ENCODE measurements around the gene VEPH1. TPM values are rescaled to one million over a fixed set of nuclear protein-coding genes. Genes with fewer than 3 reads are reported as not detected.

Gene VEPH1
- total RNA-seq, 1 experiment from 2014 or later, result 0.51 TPM

- no peak for TF ChIP-seq SIN3A (IDR thresholded peaks at IDR 0.05; ENCODE audit: borderline replicate concordance, insufficient read depth, low read depth, low read length)
- no peak for TF ChIP-seq CTCF (IDR thresholded peaks at IDR 0.05)
- TF ChIP-seq POLR2AphosphoS5 (IDR thresholded peaks at IDR 0.05; ENCODE audit: low read depth, low read length), result no peak
- no peak for TF ChIP-seq REST (IDR thresholded peaks at IDR 0.05; ENCODE audit: insufficient read depth in 1 of 2, low read depth in 2 of 2, low read length in 1 of 2)
- no peak for TF ChIP-seq TCF7L2 (IDR thresholded peaks at IDR 0.05; ENCODE audit: low read depth, low read length)
- Histone ChIP-seq H3K4me1 (ENCODE audit: control insufficient read depth, insufficient read depth, low read length) (no peaks in the 10 kb centered on the region), H3K27me3 (ENCODE audit: control insufficient read depth, insufficient read depth, low read length) (no peaks in the 10 kb centered on the region; the same call in 1 of the 2 replicates), H3K9me3 (ENCODE audit: control insufficient read depth, insufficient read depth, low read depth, low read length) (no peaks in the 10 kb centered on the region), H3K36me3 (ENCODE audit: control insufficient read depth, insufficient read depth, low read length) (no peaks in the 10 kb centered on the region), H3K4me3 (ENCODE audit: low read depth in 2 of 2, low read length in 2 of 2) (no peak overlapping the region), H3K27ac (ENCODE audit: low read length) (no peak overlapping the region)
- ChIA-PET POLR2A (no interaction called here), CTCF (no interaction called here)
- intact Hi-C loops (cut with micrococcal nuclease; ENCODE audit: unreplicated experiment) (no loop called here), in situ Hi-C loops (cut with HindIII; ENCODE audit: low pct_unique_long_range_greater_than_20kb, low sequenced_read_pairs) (no loop called here)
- BruUV-seq (replicated peaks), result no TSS peak
- DNase-seq (ENCODE audit: low read depth, low spot score) (no peak), ATAC-seq (no peak)
Observed at GRCh38 chr3:157384031-157384430, 119.2 kb downstream of the VEPH1 start.

GRCh38 chr3:157381606-157382005 is 121.6 kb downstream of the VEPH1 start:
- Histone ChIP-seq H3K4me3 (ENCODE audit: low read depth in 2 of 2, low read length in 2 of 2) (no peak overlapping the region), H3K27me3 (ENCODE audit: control insufficient read depth, insufficient read depth, low read length) (no peaks in the 10 kb centered on the region; the same call in 1 of the 2 replicates), H3K4me1 (ENCODE audit: control insufficient read depth, insufficient read depth, low read length) (no peaks in the 10 kb centered on the region), H3K27ac (ENCODE audit: low read length) (no peak overlapping the region), H3K36me3 (ENCODE audit: control insufficient read depth, insufficient read depth, low read length) (no peaks in the 10 kb centered on the region), H3K9me3 (ENCODE audit: control insufficient read depth, insufficient read depth, low read depth, low read length) (no peaks in the 10 kb centered on the region)
- DNase-seq (ENCODE audit: low read depth, low spot score), result no peak
- CTCF ChIA-PET, result no interaction called here
- no peak for ATAC-seq
- intact Hi-C loops (cut with micrococcal nuclease; ENCODE audit: unreplicated experiment), result no loop called here
- TF ChIP-seq CTCF (IDR thresholded peaks at IDR 0.05) (no peak), REST (IDR thresholded peaks at IDR 0.05; ENCODE audit: insufficient read depth in 1 of 2, low read depth in 2 of 2, low read length in 1 of 2) (no peak)
- in situ Hi-C loops (cut with HindIII; ENCODE audit: low pct_unique_long_range_greater_than_20kb, low sequenced_read_pairs), result no loop called here
- no TSS peak for BruUV-seq (replicated peaks)
- POLR2A ChIA-PET, result no interaction called here
